ENCODE data around the gene SRRT. TPM values are rescaled to one million over a fixed set of nuclear protein-coding genes. Genes with fewer than 3 reads are reported as not detected.

The SRRT gene
- total and polyA plus RNA-seq, 2 donors (not counting 3 experiments of a cell fraction or from before 2014, with no cell fraction given), result 58.6 to 199 TPM

GRCh38 chr7:100856871-100857282, 18.0 kb upstream of the SRRT start:
- Histone ChIP-seq H3K27ac (ENCODE audit: insufficient read depth, low read depth, low read length) (no peak overlapping the region), H3K27me3 (ENCODE audit: control insufficient read depth in 2 of 2, insufficient read depth in 2 of 2, low read length in 2 of 2) (no peaks in the 10 kb centered on the region), H3K79me2 (ENCODE audit: control insufficient read depth, insufficient read depth, low read length) (peaks cover 6% of the 10 kb centered on the region), H4K20me1 (replicated peaks; ENCODE audit: control insufficient read depth, extremely low read depth, insufficient read depth, low read length) (no peaks in the 10 kb centered on the region), H3K4me1 (ENCODE audit: control insufficient read depth, extremely low read depth, insufficient read depth, low read length) (peaks cover 11% of the 10 kb centered on the region), H3K4me3 (replicated peaks in 1 of 3; ENCODE audit: insufficient read depth in 1 of 3, low read depth in 1 of 3, low read length in 3 of 3) (no peak overlapping the region), H2AFZ (ENCODE audit: low read depth, low read length) (no peak overlapping the region), H3K9me3 (replicated peaks; ENCODE audit: control insufficient read depth, insufficient read depth, low read length) (no peaks in the 10 kb centered on the region), H3K9me1 (replicated peaks; ENCODE audit: control insufficient read depth, extremely low read depth, insufficient read depth, low read length) (no peaks in the 10 kb centered on the region), H3K9ac (replicated peaks; ENCODE audit: extremely low read depth, insufficient read depth, low read length) (no peak overlapping the region), H3K4me2 (ENCODE audit: insufficient read depth, low read length) (no peak overlapping the region), H3K36me3 (ENCODE audit: control insufficient read depth in 2 of 2, extremely low read depth in 1 of 2, insufficient read depth in 2 of 2, low read length in 2 of 2) (peaks cover 5 to 11% of the 10 kb centered on the region in 2 experiments)
- no TSS peak for BruUV-seq (replicated peaks)
- ChIA-PET CTCF (no interaction called here), POLR2A (no interaction called here)
- no peak for FAIRE-seq
- dilution Hi-C loops (cut with MboI; ENCODE audit: extremely low pct_ligation_motif_present, low sequenced_read_pairs), result no loop called here
- TF ChIP-seq FOS (IDR thresholded peaks at IDR 0.05; ENCODE audit: borderline replicate concordance, insufficient read depth, low read length), result no peak
- no peak for TF ChIP-seq CTCF (IDR thresholded peaks at IDR 0.05; ENCODE audit: extremely low read depth in 1 of 2, insufficient read depth in 1 of 2, low read depth in 1 of 2, low read length in 2 of 2)
- TF ChIP-seq JUN (IDR thresholded peaks at IDR 0.05; ENCODE audit: borderline replicate concordance, insufficient read depth, insufficient read length, low read depth), result no peak
- no peak for TF ChIP-seq EZH2 (IDR thresholded peaks at IDR 0.05; ENCODE audit: borderline replicate concordance, low read depth, low read length, severe bottlenecking)
- TF ChIP-seq MAX (IDR thresholded peaks at IDR 0.05; ENCODE audit: insufficient read depth, insufficient read length), result no peak
- TF ChIP-seq MYC (IDR thresholded peaks at IDR 0.05; ENCODE audit: low read depth, low read length), result no peak
- TF ChIP-seq POLR2A (IDR thresholded peaks at IDR 0.05; ENCODE audit: low read depth, low read length), result no peak
- no peak for TF ChIP-seq GATA2 (IDR thresholded peaks at IDR 0.05; ENCODE audit: insufficient read depth, insufficient read length, low read depth, low read length)
- no peak for TF ChIP-seq POLR2AphosphoS5 (IDR thresholded peaks at IDR 0.05; ENCODE audit: insufficient read depth, low read depth, low read length)
- DNase-seq (ENCODE audit: low read depth, low spot score), result no peak
- intact Hi-C loops (cut with micrococcal nuclease), result no loop called here
